GM19455 (cell line): ENCODE measurements around the gene AXL.
"Not testable (repeated sequence)": the region's sequence is repeated elsewhere in the genome, so short reads cannot be mapped to it uniquely, and the experiment has no call there.

Experiments used
- ATAC-seq: cut with Tn5 transposase; IDR thresholded peaks from one replicate; pipeline ENCODE4 v1.9.1; 2021; ENCODE audit not compliant: unreplicated experiment

The AXL gene

GRCh38 chr19:41218615-41219507, at the start of gene AXL:
TSS of gene AXL (plus strand) at chr19:41219223. CDS start at chr19:41219393, 170 bp downstream.
- ATAC-seq, result no peak

DNA sequence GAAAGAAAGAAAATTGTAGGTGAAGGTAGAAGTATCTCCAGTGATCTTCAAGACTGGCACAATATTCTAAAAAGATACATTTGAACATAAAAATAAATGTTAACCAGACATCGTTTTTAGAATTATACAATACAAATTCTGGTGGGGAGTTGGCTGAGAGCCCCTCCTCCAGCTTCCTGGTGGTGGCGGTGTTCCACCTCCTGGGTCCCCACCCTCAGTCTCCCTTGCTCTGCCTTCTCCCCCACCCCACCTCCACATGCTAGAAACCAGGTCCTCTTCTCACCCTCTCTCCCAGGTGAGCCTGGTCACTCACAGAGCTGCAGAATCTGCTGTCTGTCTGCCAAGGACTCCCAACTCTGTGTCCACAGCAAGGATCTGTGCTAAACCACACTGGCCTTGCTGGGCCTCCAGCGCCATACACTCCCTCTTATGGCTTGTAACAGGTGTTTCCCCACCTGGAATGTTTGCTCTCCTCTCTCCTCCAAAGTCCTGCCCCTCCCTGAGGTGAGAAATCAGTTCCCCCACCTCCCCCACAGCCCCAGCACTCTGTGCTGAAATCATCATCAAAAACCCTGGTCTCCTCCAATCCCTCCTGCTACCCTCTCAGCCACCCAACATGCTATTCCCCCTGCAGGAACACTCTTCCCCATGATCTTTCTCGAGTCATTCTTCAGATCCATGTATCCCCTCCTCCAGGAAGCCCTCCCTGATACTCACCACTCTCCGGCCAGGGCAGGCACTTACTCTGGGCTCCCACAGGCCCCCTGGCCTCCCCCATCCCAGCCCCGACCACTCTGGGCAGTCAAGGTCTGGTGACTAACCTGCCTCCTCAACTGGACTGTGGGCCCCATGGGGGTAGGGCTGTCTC, 46.5 kb upstream of the AXL start:
- no peak for ATAC-seq

- no peak for ATAC-seq
Observed at GRCh38 chr19:41174297-41174928, 44.6 kb upstream of the AXL start.

DNA sequence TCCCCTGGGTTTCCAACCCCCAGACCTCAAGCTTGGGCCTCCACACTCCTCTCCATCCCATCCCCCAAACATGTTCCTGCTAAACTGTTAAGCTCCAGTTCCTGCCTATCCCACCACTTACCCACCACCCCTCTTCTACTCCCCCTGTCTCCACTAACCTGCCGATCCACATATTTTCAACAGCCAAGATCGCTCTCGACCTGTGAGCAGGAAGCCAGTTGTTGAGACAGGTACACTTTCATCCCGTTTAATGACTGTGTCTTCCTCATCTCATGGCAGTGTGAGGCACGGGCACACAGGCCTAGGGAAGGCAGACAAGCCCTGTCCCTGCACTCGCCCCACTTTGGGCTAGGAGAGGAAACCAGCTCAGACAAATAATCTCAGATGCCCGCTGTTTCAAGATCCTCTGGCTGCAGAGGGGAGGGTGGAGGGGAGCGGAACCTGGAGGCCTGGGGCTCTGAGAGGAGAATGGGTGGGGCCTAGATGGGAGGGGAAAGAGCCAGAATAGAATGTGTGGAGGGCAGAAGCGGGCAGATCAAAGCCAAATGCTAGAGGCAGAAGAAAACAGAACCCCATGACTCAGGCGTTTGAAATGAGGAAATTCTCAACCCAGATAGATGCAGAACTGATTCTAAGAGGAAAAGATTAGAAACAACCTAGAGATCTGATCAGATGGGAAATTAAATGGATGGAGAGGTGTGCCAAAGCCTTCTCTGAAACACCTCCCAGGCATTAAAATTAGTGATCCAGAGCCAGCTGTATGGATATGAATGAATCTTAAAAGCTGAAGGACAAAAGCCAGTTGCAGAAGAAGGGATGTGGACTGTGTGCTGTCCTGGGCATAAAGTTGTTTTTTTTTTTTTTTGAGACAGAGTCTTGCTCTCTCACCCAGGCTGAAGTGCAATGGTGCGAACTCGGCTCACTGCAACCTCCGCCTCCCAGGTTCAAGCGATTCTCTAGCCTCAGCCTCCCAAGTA, 42.9 kb upstream of the AXL start:
- no peak for ATAC-seq

DNA sequence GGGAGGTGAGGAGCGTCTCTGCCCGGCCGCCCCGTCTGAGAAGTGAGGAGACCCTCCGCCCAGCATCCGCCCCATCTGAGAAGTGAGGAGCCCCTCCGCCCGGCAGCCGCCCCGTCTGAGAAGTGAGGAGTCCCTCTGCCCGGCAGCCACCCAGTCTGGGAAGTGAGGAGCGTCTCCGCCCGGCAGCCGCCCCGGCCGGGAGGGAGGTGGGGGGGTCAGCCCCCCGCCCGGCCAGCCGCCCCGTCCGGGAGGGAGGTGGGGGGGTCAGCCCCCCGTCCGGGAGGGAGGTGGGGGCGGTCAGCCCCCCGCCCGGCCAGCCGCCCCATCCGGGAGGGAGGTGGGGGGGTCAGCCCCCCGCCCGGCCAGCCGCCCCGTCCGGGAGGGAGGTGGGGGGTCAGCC, 38.9 kb upstream of the AXL start:
- ATAC-seq, result not testable (repeated sequence)

- no peak for ATAC-seq
Observed at GRCh38 chr19:41186971-41187883, 31.8 kb upstream of the AXL start.

- no peak for ATAC-seq
Observed at GRCh38 chr19:41187884-41188279, 31.1 kb upstream of the AXL start.

DNA sequence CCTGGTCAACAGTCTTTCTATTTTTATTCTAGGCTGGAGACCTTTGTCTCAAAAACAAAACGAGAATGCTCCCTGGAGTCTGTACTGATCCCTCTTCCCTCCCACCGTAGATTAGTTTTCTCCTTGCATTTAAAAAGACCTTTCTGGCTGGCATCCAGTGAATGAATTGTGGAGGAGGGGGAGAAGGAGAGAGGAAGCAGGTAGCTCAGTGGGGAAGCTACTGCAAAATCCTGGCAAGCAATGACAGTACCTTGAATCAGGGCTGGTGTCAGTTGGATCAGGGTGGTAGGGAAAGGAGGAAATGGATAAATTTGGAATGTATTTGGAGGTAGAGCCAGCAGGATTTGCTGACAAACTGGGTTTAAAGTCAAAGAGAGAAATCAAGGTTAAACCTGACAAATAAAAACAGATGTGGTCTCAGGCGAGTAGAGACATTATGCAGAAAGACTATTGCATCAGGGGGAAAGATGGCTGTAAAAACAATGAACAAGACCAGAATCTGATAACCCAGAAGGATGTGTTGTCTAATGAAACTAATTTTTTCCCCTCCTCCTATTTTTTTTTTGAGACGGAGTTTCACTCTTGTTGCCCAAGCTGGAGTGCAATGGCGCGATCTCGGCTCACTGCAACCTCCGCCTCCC, 29.5 kb upstream of the AXL start:
- ATAC-seq, result no peak

GRCh38 chr19:41192574-41193429, 26.2 kb upstream of the AXL start, which contains the start of gene CYP2S1:
TSS of gene CYP2S1 (plus strand) at chr19:41193219. CDS start at chr19:41193265, 46 bp downstream.
- no peak for ATAC-seq

DNA sequence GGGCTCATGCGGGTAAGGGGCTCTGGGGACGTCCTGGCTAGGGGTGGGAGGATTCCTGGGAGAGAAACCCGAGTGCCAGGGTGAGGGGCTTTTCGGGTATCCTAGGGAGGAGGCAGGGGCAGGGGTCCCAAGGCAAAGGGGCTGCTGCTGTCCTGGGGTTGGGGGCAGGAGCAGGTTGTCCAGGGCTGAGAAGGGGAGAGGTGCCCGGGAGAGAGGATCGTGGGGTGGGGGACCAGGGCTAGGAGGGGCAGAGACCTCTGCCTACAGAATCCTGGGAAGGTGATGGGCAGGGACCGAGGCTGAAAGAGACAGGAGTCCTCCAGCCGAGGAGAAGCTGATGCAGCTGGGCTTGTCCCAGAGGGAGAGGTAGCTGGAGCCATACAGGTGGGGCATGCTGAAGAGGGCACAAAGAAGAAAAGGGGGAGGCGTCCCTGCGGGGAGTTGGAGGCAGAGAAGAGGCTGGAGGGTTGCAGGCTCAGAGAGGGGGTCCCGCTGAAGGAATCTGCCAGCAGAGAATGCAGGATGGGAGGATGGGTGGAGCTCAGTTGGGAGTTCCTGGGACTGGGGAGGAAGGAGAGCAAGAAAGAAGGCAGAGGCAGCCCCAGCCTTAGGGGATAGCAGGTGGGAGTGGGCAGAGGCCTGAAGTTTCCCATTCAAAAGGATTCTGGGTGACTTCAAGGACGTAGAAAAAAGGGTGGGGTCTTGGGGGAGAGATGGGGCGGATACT, 25.4 kb upstream of the AXL start:
- no peak for ATAC-seq

DNA sequence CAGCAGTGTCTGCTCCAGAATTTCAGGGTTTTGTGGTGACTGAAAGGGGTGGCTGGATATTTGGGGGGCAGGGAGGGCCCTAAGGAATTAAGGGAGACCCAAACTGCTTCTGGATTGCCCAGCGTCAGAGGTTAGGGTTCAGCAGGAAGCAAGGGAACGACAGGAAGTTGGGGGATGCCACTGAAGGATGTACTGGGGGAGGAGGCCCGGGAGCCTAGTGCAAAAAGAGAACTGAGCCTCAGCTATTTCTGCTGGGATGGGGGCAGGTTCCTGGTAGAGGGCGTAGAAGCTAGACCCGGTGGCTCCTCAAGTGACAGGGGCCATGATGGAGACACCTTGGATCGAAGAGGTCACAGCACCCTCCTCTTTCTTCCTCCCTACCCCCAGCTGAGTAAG, 24.9 kb upstream of the AXL start:
- ATAC-seq, result no peak

DNA sequence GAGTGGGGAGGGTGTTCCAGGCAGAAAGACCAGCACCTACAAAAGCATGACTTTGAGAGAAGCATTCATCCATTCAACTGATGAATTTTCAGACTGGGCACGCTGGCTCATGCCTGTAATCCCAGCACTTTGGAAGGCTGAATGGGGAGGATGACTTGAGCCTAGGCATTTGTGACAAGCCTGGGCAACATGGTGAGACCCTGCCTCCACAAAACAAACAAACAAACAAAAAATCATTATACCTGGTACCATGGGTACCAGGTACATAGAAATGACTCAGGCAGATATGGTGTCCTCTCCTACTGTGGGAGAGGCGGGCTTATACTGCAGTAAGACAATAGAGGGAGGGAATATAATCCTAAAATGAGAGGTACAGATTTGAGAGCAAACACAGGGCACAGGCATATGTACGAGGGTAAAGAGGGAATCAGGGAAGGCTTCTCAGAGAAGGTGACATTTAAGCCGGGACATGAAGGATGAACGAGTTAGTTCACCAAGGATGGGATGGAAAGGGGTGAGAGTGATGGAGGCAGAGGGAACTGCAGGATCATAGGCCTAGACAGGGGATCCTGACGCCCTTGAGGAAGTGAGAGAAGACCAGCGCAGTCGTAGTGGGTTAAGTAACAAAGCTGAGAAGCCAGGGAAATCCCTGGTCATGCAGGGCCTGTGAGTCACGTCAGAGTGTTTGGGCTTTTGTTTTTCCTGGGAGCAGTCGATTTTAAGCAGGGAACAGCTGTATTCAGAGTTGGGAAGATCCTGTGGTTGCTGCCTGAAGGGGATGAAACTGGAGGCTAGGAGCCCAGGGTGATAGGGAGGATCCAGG, 23.1 kb upstream of the AXL start:
- no peak for ATAC-seq

- no peak for ATAC-seq
Observed at GRCh38 chr19:41198559-41198958, 20.5 kb upstream of the AXL start.

- no peak for ATAC-seq
Observed at GRCh38 chr19:41203371-41203770, 15.7 kb upstream of the AXL start.

DNA sequence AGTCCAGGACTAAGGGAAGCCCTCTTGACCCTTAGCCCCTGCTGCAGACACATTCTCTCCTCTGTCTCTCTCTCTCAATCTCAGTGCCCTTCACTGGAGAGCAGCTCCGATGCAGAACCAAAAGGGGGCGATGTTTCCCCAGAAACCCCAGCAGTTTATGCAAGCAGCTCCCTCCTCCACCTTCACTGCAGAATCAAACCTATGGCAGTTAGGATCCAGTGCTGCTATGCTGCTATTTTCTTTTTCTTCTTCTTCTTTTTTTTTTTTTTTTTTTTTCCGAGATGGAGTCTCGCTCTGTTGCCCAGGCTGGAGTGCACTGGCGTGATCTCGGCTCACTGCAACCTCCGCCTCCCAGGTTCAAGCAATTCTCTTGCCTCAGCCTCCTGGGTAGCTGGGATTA, 14.7 kb upstream of the AXL start:
- ATAC-seq, result not testable (repeated sequence)

GRCh38 chr19:41205995-41206394, 13.0 kb upstream of the AXL start:
- ATAC-seq, result no peak
